ENCODE results near the gene TMEM238. TPM values are rescaled to one million over a fixed set of nuclear protein-coding genes. Genes with fewer than 3 reads are reported as not detected.

Gene TMEM238
- total and polyA plus RNA-seq, 4 donors: 0.08 to 0.54 (median 0.47) TPM

GRCh38 chr19:55391702-55392615 is 7.9 kb upstream of the TMEM238 start:
- WGBS: 85% methylated on average over 18 of the region's 18 CpGs
- Histone ChIP-seq H3K9me3 (ENCODE audit: control insufficient read depth in 4 of 4, low read length in 3 of 4) (no peaks in the 10 kb centered on the region), H3K4me3 (ENCODE audit: low read depth in 1 of 3, low read length in 3 of 3) (no peak overlapping the region), H3K27ac (ENCODE audit: low read depth in 1 of 2, low read length in 2 of 2) (no peak overlapping the region), H3K9ac (ENCODE audit: low read depth in 1 of 2, low read length in 2 of 2) (no peak overlapping the region), H3K36me3 (ENCODE audit: control insufficient read depth in 4 of 4, insufficient read depth in 3 of 4, low read depth in 1 of 4, low read length in 3 of 4) (peaks cover 10 to 30% (median 18%) of the 10 kb centered on the region in 4 donors), H3K27me3 (ENCODE audit: control insufficient read depth in 4 of 4, insufficient read depth in 4 of 4, low read length in 3 of 4) (no peaks in the 10 kb centered on the region), H3K4me1 (ENCODE audit: control insufficient read depth in 4 of 4, insufficient read depth in 4 of 4, low read length in 3 of 4) (peaks cover 4 to 18% (median 13%) of the 10 kb centered on the region in 4 donors)
- DNase-seq (ENCODE audit: low spot score): no peak
- TF ChIP-seq FOXA1 (IDR thresholded peaks at IDR 0.05): no peak
- TF ChIP-seq, protein P1, sequence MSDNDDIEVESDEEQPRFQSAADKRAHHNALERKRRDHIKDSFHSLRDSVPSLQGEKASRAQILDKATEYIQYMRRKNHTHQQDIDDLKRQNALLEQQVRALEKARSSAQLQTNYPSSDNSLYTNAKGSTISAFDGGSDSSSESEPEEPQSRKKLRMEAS (IDR thresholded peaks at IDR 0.05): no peak
- no peak for TF ChIP-seq JUND (IDR thresholded peaks at IDR 0.05)
- no peak for TF ChIP-seq YY1 (IDR thresholded peaks at IDR 0.05)

DNA sequence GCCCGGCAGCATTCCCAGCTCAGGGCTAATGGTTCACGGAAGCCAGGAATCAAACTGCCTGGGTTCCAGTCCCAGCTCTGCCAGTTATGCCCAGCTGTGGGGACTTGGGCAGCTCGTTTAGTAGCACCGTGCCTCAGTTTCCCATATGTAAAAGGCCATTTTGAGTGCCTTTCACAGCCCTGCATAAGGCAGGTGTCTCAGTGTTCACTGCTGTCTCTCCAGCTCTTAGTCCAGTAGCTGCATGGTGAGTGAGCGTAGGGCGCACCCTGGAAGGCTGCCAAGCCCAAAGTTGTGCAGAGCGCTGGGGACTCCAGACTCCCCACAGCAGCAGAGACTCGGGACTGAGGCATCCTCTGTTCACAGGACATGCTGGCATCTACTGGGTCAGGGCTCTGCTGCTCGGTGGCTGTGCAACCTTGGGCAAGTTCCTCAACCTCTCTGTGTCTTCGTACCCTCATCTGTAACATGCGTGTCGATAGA is 7.1 kb upstream of the TMEM238 start:
- Histone ChIP-seq H3K36me3 (ENCODE audit: control insufficient read depth in 4 of 4, insufficient read depth in 3 of 4, low read depth in 1 of 4, low read length in 3 of 4) (peaks cover 10 to 30% (median 18%) of the 10 kb centered on the region in 4 donors), H3K27ac (ENCODE audit: low read depth in 1 of 2, low read length in 2 of 2) (no peak overlapping the region)

DNA sequence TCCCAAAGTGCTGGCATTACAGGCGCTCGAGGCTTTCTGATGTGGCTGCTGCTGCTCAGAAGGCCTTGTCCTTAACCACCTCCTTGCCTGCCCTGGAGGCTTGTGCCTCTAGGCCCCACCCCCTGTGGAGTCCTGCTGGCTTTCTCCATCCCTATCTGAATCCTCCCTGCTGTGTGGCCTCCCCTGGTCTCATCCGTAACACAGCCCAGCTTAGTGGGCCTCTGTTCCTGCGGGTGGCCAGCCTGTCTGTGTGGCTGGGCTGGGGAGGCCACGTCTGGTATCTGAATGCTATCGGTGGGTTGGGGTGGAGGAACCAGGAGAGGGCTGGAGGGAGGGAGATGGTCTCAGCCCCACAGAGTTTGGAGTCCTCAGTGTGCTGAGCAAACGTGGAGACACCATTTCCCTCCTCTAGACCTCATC is 6.4 kb upstream of the TMEM238 start:
- Histone ChIP-seq H3K9me3 (ENCODE audit: control insufficient read depth in 4 of 4, low read length in 3 of 4) (no peaks in the 10 kb centered on the region), H3K4me1 (ENCODE audit: control insufficient read depth in 4 of 4, insufficient read depth in 4 of 4, low read length in 3 of 4) (peaks cover 4 to 23% (median 19%) of the 10 kb centered on the region in 4 donors), H3K4me3 (ENCODE audit: low read depth in 1 of 3, low read length in 3 of 3) (no peak overlapping the region), H3K27ac (ENCODE audit: low read depth in 1 of 2, low read length in 2 of 2) (no peak overlapping the region), H3K27me3 (ENCODE audit: control insufficient read depth in 4 of 4, insufficient read depth in 4 of 4, low read length in 3 of 4) (no peaks in the 10 kb centered on the region), H3K36me3 (ENCODE audit: control insufficient read depth in 4 of 4, insufficient read depth in 3 of 4, low read depth in 1 of 4, low read length in 3 of 4) (peaks cover 10 to 30% (median 18%) of the 10 kb centered on the region in 4 donors), H3K9ac (ENCODE audit: low read depth in 1 of 2, low read length in 2 of 2) (no peak overlapping the region)
- 94% methylated on average over 7 of the region's 7 CpGs for WGBS
- no peak for DNase-seq (ENCODE audit: low spot score)
- TF ChIP-seq ZBTB33 (IDR thresholded peaks at IDR 0.05) (no peak), RAD21 (IDR thresholded peaks at IDR 0.05) (no peak), NR2F2 (IDR thresholded peaks at IDR 0.05) (no peak), GABPA (IDR thresholded peaks at IDR 0.05 in 1 of 2, conservative IDR thresholded peaks at IDR 0.05 in 1 of 2) (no peak), HNF4A (conservative IDR thresholded peaks at IDR 0.05) (no peak), REST (IDR thresholded peaks at IDR 0.05) (no peak), FOXA2 (IDR thresholded peaks at IDR 0.05) (no peak), YY1 (IDR thresholded peaks at IDR 0.05) (no peak), CTCF (IDR thresholded peaks at IDR 0.05; ENCODE audit: low read depth, low read length, missing input control) (no peak), HNF4G (IDR thresholded peaks at IDR 0.05) (no peak), EGR1 (IDR thresholded peaks at IDR 0.05; ENCODE audit: low read depth in 2 of 2) (no peak), SP1 (IDR thresholded peaks at IDR 0.05) (no peak), TAF1 (conservative IDR thresholded peaks at IDR 0.05) (no peak)
- TF ChIP-seq, protein P1 (IDR thresholded peaks at IDR 0.05): no peak

More for the DNA sequence above, 7.1 kb upstream of the TMEM238 start:
- H3K27me3 ChIP-seq (ENCODE audit: control insufficient read depth in 4 of 4, insufficient read depth in 4 of 4, low read length in 3 of 4): no peaks in the 10 kb centered on the region
- no peak for DNase-seq (ENCODE audit: low spot score)
- no peak overlapping the region for H3K4me3 ChIP-seq (ENCODE audit: low read depth in 1 of 3, low read length in 3 of 3)
- H3K9ac ChIP-seq (ENCODE audit: low read depth in 1 of 2, low read length in 2 of 2): no peak overlapping the region
- WGBS: 91% methylated on average over 12 of the region's 12 CpGs
- no peaks in the 10 kb centered on the region for H3K9me3 ChIP-seq (ENCODE audit: control insufficient read depth in 4 of 4, low read length in 3 of 4)
- peaks cover 4 to 23% (median 18%) of the 10 kb centered on the region in 4 donors for H3K4me1 ChIP-seq (ENCODE audit: control insufficient read depth in 4 of 4, insufficient read depth in 4 of 4, low read length in 3 of 4)
- TF ChIP-seq GABPA (IDR thresholded peaks at IDR 0.05 in 1 of 2, conservative IDR thresholded peaks at IDR 0.05 in 1 of 2) (no peak), EGR1 (IDR thresholded peaks at IDR 0.05; ENCODE audit: low read depth in 2 of 2) (no peak), TAF1 (conservative IDR thresholded peaks at IDR 0.05) (no peak), SP1 (IDR thresholded peaks at IDR 0.05) (no peak), HNF4A (conservative IDR thresholded peaks at IDR 0.05) (no peak), RXRA (IDR thresholded peaks at IDR 0.05) (no peak), YY1 (IDR thresholded peaks at IDR 0.05) (no peak), RAD21 (IDR thresholded peaks at IDR 0.05) (no peak), ATF3 (IDR thresholded peaks at IDR 0.05) (no peak)
